HUDEP-2 (cell line): Measurements from ENCODE around the gene BMP4.

Experiments
- DNase-seq, 76 experiments: peaks; one replicate each; lab custom pipeline; 2025; ENCODE audit not compliant: unreplicated experiment in 76 of 76; lab: John Stamatoyannopoulos, UW

BMP4 gene

GRCh38 chr14:53900499-53900898 lies 56.1 kb downstream of the BMP4 start:
- DNase-seq = no peak
